ENCODE data around the gene NME4.
A peak's percentile ranks its signal among the peaks of the same experiment; 100 is the strongest.
"Not testable (repeated sequence)": the region's sequence is repeated elsewhere in the genome, so short reads cannot be mapped to it uniquely, and the experiment has no call there.

Gene NME4

DNA sequence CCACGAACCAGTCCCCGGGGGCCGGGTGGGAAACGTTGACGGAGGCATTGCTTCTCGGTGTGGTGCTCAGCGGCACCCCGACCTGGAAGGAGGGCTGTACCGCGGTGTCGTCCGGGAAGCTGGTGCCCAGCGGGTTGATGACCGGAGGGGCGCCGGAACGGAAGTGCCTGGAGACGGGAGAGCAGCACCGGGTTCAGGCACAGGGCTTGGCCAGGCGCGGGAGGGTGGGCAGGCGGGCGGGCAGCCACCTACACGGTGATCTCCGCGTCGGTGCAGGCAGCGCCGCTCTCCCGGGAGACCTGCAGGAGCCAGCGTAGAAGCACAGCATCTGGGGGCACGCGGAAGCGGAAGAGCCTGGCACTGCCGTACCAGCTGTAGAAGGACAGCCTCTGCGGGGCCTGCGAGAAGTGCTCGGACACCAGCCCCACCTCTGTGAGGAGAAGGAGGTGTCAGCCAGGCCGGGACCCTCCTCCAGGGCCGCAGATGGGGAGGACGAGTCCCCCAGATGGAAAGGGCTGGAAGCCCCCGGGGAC, 19.5 kb upstream of the NME4 start:
- DNase-seq (ENCODE audit: low spot score): no peak

- not testable (repeated sequence) for DNase-seq (ENCODE audit: low spot score)
Observed at GRCh38 chr16:378113-378820, 18.7 kb upstream of the NME4 start.

DNA sequence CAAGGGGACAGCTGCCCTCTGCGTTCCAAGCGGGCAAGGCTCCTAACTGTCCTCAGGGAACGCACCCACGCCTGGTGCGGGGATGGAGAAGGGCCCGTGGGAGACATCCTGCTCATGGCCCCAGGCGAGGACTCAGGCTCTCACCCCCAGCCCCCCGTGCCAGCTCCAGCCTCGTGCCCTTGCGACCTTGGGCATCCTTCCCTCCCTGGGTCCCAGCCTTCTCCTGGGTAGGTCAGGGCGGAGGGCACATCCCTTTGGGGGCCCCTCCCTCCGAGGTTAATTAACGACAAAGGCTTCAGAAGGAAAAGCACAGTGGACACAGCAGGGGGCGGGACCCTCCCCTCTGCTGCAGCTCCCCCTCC, 18.2 kb upstream of the NME4 start:
- no peak for DNase-seq (ENCODE audit: low spot score)

DNA sequence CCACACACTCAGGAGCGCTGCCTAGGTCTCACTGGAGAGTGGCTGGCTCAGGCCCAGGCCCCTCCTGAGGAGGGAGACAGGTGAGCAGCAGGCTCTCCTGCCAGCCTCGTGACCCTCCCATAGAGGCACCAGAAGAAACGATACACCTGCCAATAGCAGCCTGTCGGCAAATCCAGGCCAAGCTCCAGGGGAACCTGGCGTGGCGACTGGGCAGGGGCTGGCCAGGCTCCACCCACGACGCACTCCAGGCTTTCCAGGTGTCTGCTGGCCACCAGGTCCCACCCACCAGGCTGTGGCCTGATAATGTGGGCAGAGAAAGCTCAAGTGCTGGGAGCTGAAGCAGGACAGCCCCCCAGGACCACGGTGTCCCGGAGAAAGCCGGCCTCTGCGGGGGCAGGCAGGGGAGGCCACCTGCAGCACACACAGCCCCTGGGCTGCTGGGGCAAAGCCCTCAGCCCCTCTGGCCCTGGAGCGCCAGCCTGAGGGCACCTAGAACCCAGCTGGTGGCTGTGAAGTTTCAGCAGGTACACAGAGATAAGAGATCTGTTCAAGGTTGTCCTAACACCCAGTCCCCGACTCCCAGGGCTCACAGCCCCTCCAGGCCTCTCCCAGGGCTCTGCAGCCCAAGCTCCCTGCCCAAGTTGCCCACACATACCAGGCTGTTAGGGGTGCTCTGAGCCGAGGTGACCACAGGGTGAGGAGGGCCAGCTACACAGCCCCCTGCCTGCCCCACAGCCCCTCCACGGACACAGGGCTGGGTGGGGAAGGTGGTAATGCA, 17.6 kb upstream of the NME4 start:
- no peak for DNase-seq (ENCODE audit: low spot score)

DNA sequence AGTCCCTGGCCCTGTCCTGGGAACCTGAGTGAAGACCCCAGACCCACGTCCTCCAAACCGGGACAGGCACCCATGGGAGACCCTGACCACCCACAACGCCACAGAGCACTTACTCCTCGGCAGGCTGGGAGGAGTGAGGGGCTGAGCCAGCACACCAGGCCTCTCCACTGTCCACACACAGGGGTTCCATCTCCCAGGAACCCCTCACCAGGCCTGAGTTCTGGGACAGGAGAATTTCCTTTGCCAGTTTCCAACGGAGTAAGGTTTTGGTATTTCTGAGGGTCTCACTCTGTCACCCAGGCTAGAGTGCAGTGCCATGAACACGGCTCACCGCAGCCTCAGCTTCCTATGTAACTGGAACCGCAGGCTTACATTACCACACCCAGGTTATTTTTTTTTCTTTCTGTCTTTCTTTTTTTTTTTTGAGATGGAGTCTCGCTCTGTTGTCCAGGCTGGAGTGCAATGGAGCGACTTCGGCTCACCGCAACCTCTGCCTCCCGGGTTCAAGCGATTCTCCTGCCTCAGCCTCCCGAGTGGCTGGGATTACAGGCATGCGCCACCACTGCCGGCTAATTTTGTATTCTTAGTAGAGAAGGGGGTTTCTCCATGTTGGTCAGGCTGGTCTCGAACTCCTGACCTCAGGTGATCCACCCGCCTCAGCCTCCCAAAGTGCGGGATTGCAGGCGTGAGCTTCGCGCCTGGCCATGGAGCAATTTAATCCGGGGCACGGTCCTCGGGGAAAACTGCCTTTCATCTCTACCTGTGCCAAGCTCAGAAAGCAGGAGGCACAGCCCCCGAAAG, 16.8 kb upstream of the NME4 start:
- no peak for DNase-seq (ENCODE audit: low spot score)

- no peak for DNase-seq (ENCODE audit: low spot score)
Observed at GRCh38 chr16:380762-381011, 16.3 kb upstream of the NME4 start.

- no peak for DNase-seq (ENCODE audit: low spot score)
Observed at GRCh38 chr16:381012-381788, 15.8 kb upstream of the NME4 start.

GRCh38 chr16:381789-382717, 14.9 kb upstream of the NME4 start, which contains the start of gene PGAP6:
TSS of gene PGAP6 (minus strand) at chr16:381978. CDS start at chr16:381821, 157 bp downstream.
- DNase-seq (ENCODE audit: low spot score): peak; percentile 49

DNA sequence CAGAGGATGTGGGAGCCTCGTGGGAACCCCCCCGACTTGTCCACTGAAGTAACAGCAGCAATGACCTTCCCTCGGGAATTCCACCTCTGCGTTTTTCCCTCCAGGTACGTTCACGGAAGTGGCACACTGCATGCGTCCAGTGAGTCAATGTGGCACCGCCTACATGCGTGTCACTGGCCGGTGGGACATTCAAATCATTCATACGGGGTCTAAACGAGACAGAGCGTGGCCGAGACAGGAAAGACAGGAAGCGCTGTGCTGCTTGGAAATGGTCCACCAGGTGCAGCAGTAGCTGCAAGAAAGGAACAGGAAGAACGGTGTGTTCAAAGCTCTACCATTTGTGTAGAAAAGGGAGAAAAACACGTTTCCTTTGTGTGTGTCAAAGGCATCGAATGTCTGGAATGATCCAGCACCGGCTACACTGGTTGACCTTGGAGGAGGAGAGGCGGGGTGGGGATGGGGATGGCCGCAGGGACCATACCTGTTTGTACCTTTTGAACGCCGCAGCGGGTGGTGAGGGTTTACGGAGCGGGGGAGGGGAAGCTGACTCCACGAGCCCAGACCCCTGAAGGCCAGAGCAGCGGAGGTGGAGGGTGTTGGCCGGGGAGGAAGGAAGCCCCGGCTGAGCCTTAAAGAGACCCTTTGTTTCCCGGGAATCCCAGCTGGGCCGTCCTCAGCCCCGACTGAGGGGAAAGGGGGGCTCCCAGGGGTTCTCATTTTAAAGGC, 13.5 kb upstream of the NME4 start:
- peak; percentile 88 for DNase-seq (ENCODE audit: low spot score)

DNA sequence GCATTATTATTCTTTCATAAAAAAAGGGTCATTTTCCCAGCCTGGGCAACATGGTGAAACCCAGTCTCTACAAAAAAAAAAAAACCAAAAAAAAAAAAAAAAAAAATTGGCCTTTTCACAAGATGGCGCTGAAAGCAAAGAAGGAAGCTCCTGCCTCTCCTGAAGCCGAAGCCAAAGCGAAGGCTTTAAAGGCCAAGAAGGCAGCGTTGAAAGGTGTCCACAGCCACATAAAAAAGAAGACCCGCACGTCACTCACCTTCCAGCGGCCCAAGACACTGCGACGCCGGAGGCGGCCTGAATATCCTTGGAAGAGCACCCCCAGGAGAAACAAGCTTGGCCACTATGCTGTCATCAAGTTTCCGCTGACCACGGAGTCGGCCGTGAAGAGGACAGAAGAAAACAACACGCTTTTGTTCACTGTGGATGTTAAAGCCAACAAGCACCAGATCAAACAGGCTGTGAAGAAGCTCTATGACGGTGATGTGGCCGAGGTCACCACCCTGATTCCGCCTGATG, 10.3 kb upstream of the NME4 start:
- no peak for DNase-seq (ENCODE audit: low spot score)

GRCh38 chr16:387761-388666, 9.0 kb upstream of the NME4 start:
- not testable (repeated sequence) for DNase-seq (ENCODE audit: low spot score)

DNA sequence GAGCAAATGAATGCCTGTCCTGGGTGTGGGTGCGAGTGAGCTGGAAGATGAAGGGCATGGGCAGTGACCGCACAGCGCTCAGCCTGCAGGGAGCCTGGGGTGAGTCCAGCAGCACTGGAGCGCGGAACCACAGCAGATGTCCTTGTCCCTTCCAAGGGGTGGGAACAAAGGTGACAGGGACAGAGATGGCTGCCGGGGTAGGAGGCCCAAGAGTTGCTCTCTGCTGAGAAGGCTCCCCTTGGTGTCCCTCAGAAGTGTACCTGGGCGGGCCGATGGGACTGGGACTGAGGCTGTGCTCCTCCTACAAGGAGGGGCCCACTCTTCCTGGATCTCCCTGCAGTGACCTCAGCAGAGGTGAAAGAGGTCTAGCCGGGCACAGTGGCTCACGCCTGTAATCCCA, 7.6 kb upstream of the NME4 start:
- DNase-seq (ENCODE audit: low spot score): no peak

GRCh38 chr16:391885-392335, 5.1 kb upstream of the NME4 start:
- DNase-seq (ENCODE audit: low spot score): peak; percentile 45

GRCh38 chr16:392450-393030, 4.5 kb upstream of the NME4 start:
- DNase-seq (ENCODE audit: low spot score): no peak

DNA sequence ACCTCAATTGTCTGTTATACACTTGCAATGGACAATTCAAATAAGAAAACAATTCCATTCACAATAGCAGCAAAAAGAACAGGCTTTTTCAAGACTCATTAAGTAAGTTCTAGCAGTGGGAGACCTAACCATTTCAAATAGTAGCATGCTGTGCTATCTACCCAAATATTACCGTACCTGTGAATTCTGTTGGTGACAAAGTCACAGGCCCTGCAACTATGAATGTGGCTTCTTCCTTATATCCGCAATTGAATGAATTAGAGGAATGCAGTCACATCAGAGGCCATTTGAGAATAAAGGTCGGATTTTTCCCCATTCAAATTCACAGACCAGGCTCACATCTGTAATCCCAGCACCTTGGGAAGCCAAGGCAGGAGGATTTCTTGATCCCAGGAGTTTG, 800 bp upstream of the NME4 start:
- no peak for DNase-seq (ENCODE audit: low spot score)

DNA sequence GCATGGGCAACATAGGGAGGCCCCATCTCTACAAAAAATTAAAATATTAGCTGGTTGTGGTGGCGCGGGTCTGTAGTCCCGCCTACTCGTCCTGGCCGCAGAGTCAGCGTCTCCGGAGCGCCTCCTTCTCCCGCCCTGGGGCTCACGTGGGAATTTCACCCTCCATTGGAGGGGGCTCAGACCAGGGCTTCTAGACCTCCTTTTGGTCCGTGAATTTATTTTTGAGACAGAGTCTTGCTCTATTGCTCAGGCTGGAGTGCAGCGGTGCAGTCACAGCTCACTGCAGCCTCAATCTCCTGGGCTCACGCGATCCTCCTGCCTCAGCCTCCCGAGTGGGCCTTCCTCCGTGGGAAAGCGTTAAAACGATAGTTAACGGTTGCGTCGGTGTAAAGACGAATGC, 394 bp upstream of the NME4 start:
- DNase-seq (ENCODE audit: low spot score): no peak

DNA sequence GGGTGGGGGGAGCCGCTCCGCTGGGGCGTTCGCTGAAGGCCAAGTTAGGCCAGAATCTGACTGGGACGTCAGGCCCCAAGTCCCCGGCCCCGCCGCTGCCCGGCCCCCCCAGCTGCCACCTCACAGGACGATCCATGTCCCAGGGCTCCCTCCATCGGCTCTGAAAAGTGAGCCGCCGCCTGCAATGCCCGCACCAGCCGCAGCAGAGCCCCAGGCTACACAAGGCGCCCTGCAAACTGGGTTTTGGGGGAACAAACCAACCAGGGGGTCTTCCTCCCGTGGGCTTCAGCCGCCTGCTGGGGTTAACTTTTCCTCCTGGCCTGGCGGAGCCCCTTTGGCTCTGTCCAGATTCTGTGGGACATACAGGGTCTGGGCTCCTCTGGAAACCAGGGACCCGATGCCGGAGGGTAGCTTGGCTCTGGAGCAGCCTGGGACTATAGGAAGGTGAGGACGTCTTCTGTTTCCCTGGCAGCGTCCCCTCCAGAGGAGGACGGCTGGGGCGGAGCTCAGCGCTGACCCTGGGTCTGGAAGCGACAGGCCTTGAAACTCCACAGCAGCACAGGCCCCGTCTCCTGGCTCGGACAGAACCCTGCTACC, 835 bp downstream of the NME4 start:
- peak; percentile 77 for DNase-seq (ENCODE audit: low spot score)

All from SW480 (cell line).